ENCODE data around the gene PRUNE2. TPM values are rescaled to one million over a fixed set of nuclear protein-coding genes. Genes with fewer than 3 reads are reported as not detected.
"Not testable (repeated sequence)": the region's sequence is repeated elsewhere in the genome, so short reads cannot be mapped to it uniquely, and the experiment has no call there.

Gene PRUNE2
- polyA plus RNA-seq (2013, experiment 1 of 2), result 1.3 TPM
- polyA plus RNA-seq (2013, experiment 2 of 2), result 1.9 TPM

- no peak within 1 kb of the TSS for H2BK5ac ChIP-seq (ENCODE audit: low read length)
- peaks cover 16% of the 10 kb centered on the region for H3K27me3 ChIP-seq (ENCODE audit: insufficient read depth, low read length, poor library complexity)
- H2AK5ac ChIP-seq (ENCODE audit: low read length), result no peak within 1 kb of the TSS
- DNase-seq, result peak; percentile 96
- H3K56ac ChIP-seq (ENCODE audit: low read length), result peak within 1 kb of the TSS; percentile 2
- H3K4me3 ChIP-seq (ENCODE audit: low read length), result peak within 1 kb of the TSS; percentile 42
- H3K36me3 ChIP-seq (ENCODE audit: control insufficient read depth, insufficient read depth, low read length), result no peaks in the 10 kb centered on the region
- peak within 1 kb of the TSS; percentile 87 for H3K4me2 ChIP-seq (ENCODE audit: low read length)
- H4K8ac ChIP-seq (ENCODE audit: low read depth, low read length), result no peak within 1 kb of the TSS
- H3K9ac ChIP-seq (ENCODE audit: low read length), result peak within 1 kb of the TSS; percentile 43
- H3K27ac ChIP-seq (ENCODE audit: low read depth, low read length), result no peak within 1 kb of the TSS
- no peak within 1 kb of the TSS for H4K5ac ChIP-seq (ENCODE audit: low read length)
- H3K4ac ChIP-seq (ENCODE audit: low read depth, low read length), result no peak within 1 kb of the TSS
- H3K4me1 ChIP-seq (ENCODE audit: control insufficient read depth, low read depth, low read length), result peaks cover 6% of the 10 kb centered on the region
- WGBS (ENCODE audit: extremely low coverage, insufficient coverage, low lambda C conversion rate), result no CpG with 5 or more reads among the region's 79 CpGs
- H3K23ac ChIP-seq (ENCODE audit: low read length), result no peak within 1 kb of the TSS
- no peak within 1 kb of the TSS for H3K18ac ChIP-seq (ENCODE audit: low read length)
- H2BK15ac ChIP-seq (replicated peaks; ENCODE audit: low read depth), result no peak within 1 kb of the TSS
- H3K79me1 ChIP-seq (ENCODE audit: low read length), result no peaks in the 10 kb centered on the region
- H2BK120ac ChIP-seq (ENCODE audit: low read depth, low read length), result no peak within 1 kb of the TSS
- no peaks in the 10 kb centered on the region for H3K79me2 ChIP-seq (ENCODE audit: control insufficient read depth, insufficient read depth, low read length)
These were observed at the start of gene PRUNE2 for GRCh38 chr9:76905791-76906646. PRUNE2 (minus strand) TSS chr9:76906114; CDS start chr9:76905963, 151 bp downstream.

GRCh38 chr9:76955406-76955805 lies 49.5 kb upstream of the PRUNE2 start:
- H3K4ac ChIP-seq (ENCODE audit: low read depth, low read length); H3K79me2 ChIP-seq (ENCODE audit: control insufficient read depth, insufficient read depth, low read length); H4K5ac ChIP-seq (ENCODE audit: low read length); H2BK15ac ChIP-seq (replicated peaks; ENCODE audit: low read depth); H3K27ac ChIP-seq (ENCODE audit: low read depth, low read length); H2AK5ac ChIP-seq (ENCODE audit: low read length); H3K23ac ChIP-seq (ENCODE audit: low read length); H3K4me1 ChIP-seq (ENCODE audit: control insufficient read depth, low read depth, low read length); H3K27me3 ChIP-seq (ENCODE audit: insufficient read depth, low read length, poor library complexity); H4K8ac ChIP-seq (ENCODE audit: low read depth, low read length); H3K9ac ChIP-seq (ENCODE audit: low read length); H2BK5ac ChIP-seq (ENCODE audit: low read length); H2BK120ac ChIP-seq (ENCODE audit: low read depth, low read length); H3K56ac ChIP-seq (ENCODE audit: low read length); H3K18ac ChIP-seq (ENCODE audit: low read length); H3K36me3 ChIP-seq (ENCODE audit: control insufficient read depth, insufficient read depth, low read length); H3K4me3 ChIP-seq (ENCODE audit: low read length); DNase-seq; H3K79me1 ChIP-seq (ENCODE audit: low read length); H3K4me2 ChIP-seq (ENCODE audit: low read length): not testable (repeated sequence)
- no CpG with 5 or more reads among the region's 23 CpGs for WGBS (ENCODE audit: extremely low coverage, insufficient coverage, low lambda C conversion rate)

DNA sequence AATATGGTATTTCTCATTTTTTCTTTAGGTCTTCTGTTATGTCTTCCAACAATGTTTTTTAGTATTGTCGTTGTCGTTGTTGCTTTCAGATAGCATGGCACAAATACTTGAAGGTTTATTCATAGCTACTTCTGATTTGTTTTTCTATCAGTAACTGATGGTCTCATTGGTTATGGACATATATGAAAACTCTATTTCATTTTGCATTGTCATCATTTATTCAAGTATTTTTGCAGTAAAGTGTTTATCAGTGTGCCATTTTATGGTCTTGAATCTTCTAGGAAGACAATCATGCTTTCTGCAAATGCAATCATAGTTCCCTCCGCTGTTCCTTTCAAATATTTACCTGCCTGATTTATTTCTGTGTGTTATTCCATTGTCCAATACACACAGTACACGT lies 44.0 kb upstream of the PRUNE2 start:
- Histone ChIP-seq H3K27ac (ENCODE audit: low read depth, low read length) (no peak overlapping the region), H4K8ac (ENCODE audit: low read depth, low read length) (no peak overlapping the region), H3K27me3 (ENCODE audit: insufficient read depth, low read length, poor library complexity) (no peaks in the 10 kb centered on the region), H2BK5ac (ENCODE audit: low read length) (no peak overlapping the region), H3K79me1 (ENCODE audit: low read length) (no peaks in the 10 kb centered on the region), H3K4me3 (ENCODE audit: low read length) (no peak overlapping the region), H3K9ac (ENCODE audit: low read length) (no peak overlapping the region), H3K4me1 (ENCODE audit: control insufficient read depth, low read depth, low read length) (no peaks in the 10 kb centered on the region), H2BK120ac (ENCODE audit: low read depth, low read length) (no peak overlapping the region), H3K79me2 (ENCODE audit: control insufficient read depth, insufficient read depth, low read length) (no peaks in the 10 kb centered on the region), H2BK15ac (replicated peaks; ENCODE audit: low read depth) (no peak overlapping the region), H3K18ac (ENCODE audit: low read length) (no peak overlapping the region), H3K4me2 (ENCODE audit: low read length) (no peak overlapping the region), H3K36me3 (ENCODE audit: control insufficient read depth, insufficient read depth, low read length) (no peaks in the 10 kb centered on the region), H3K23ac (ENCODE audit: low read length) (no peak overlapping the region), H3K4ac (ENCODE audit: low read depth, low read length) (no peak overlapping the region), H3K56ac (ENCODE audit: low read length) (no peak overlapping the region), H4K5ac (ENCODE audit: low read length) (no peak overlapping the region), H2AK5ac (ENCODE audit: low read length) (no peak overlapping the region)
- no CpG with 5 or more reads among the region's 4 CpGs for WGBS (ENCODE audit: extremely low coverage, insufficient coverage, low lambda C conversion rate)
- DNase-seq, result no peak

GRCh38 chr9:76944011-76944410 lies 38.1 kb upstream of the PRUNE2 start:
- Histone ChIP-seq H3K36me3 (ENCODE audit: control insufficient read depth, insufficient read depth, low read length) (no peaks in the 10 kb centered on the region), H3K79me2 (ENCODE audit: control insufficient read depth, insufficient read depth, low read length) (no peaks in the 10 kb centered on the region), H3K27ac (ENCODE audit: low read depth, low read length) (no peak overlapping the region), H3K4ac (ENCODE audit: low read depth, low read length) (no peak overlapping the region), H3K4me1 (ENCODE audit: control insufficient read depth, low read depth, low read length) (no peaks in the 10 kb centered on the region), H3K23ac (ENCODE audit: low read length) (no peak overlapping the region), H2AK5ac (ENCODE audit: low read length) (no peak overlapping the region), H3K9ac (ENCODE audit: low read length) (no peak overlapping the region), H4K8ac (ENCODE audit: low read depth, low read length) (no peak overlapping the region), H2BK15ac (replicated peaks; ENCODE audit: low read depth) (no peak overlapping the region), H2BK120ac (ENCODE audit: low read depth, low read length) (no peak overlapping the region), H3K4me3 (ENCODE audit: low read length) (no peak overlapping the region), H3K4me2 (ENCODE audit: low read length) (no peak overlapping the region), H3K18ac (ENCODE audit: low read length) (no peak overlapping the region), H4K5ac (ENCODE audit: low read length) (no peak overlapping the region), H2BK5ac (ENCODE audit: low read length) (no peak overlapping the region), H3K27me3 (ENCODE audit: insufficient read depth, low read length, poor library complexity) (no peaks in the 10 kb centered on the region), H3K79me1 (ENCODE audit: low read length) (no peaks in the 10 kb centered on the region), H3K56ac (ENCODE audit: low read length) (no peak overlapping the region)
- WGBS (ENCODE audit: extremely low coverage, insufficient coverage, low lambda C conversion rate), result no CpG with 5 or more reads among the region's 2 CpGs
- DNase-seq, result no peak

DNA sequence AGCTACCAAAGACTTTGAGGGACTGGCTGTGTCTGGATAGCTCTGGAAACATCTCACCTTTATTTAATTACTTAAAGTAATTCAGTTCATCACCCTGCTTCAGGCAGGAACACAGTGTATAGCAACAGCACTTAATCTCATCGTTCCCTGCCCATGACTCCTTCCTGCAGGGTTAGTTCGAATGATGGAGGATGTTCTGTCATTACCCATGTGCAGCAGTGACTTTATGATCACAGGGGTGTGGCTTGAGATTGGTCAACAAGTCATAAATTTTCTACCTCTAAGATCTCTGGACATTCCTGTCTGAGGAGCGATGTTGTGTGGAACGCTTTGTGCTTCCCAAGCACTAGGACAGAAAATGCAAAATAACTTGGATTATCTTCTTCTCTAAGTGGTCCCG lies 37.1 kb upstream of the PRUNE2 start:
- Histone ChIP-seq H3K79me1 (ENCODE audit: low read length) (no peaks in the 10 kb centered on the region), H3K27ac (ENCODE audit: low read depth, low read length) (no peak overlapping the region), H3K56ac (ENCODE audit: low read length) (no peak overlapping the region), H3K18ac (ENCODE audit: low read length) (no peak overlapping the region), H3K4me3 (ENCODE audit: low read length) (no peak overlapping the region), H2BK5ac (ENCODE audit: low read length) (no peak overlapping the region), H2BK120ac (ENCODE audit: low read depth, low read length) (no peak overlapping the region), H3K9ac (ENCODE audit: low read length) (no peak overlapping the region), H3K4me1 (ENCODE audit: control insufficient read depth, low read depth, low read length) (no peaks in the 10 kb centered on the region), H3K36me3 (ENCODE audit: control insufficient read depth, insufficient read depth, low read length) (no peaks in the 10 kb centered on the region), H3K23ac (ENCODE audit: low read length) (no peak overlapping the region), H4K8ac (ENCODE audit: low read depth, low read length) (no peak overlapping the region), H3K4me2 (ENCODE audit: low read length) (no peak overlapping the region), H2BK15ac (replicated peaks; ENCODE audit: low read depth) (no peak overlapping the region), H3K79me2 (ENCODE audit: control insufficient read depth, insufficient read depth, low read length) (no peaks in the 10 kb centered on the region), H4K5ac (ENCODE audit: low read length) (no peak overlapping the region), H3K4ac (ENCODE audit: low read depth, low read length) (no peak overlapping the region), H2AK5ac (ENCODE audit: low read length) (no peak overlapping the region), H3K27me3 (ENCODE audit: insufficient read depth, low read length, poor library complexity) (no peaks in the 10 kb centered on the region)
- WGBS (ENCODE audit: extremely low coverage, insufficient coverage, low lambda C conversion rate), result no CpG with 5 or more reads among the region's 5 CpGs
- DNase-seq, result no peak
